K562 (cell line): ENCODE measurements around the gene SLC26A5. TPM values are rescaled to one million over a fixed set of nuclear protein-coding genes. Genes with fewer than 3 reads are reported as not detected.

ENCODE experiments used
- ATAC-seq: fragments of 200-7000 bp; cut with Tn5 transposase; 3 replicates; pipeline ENCODE4 v1.9.1; 2020; ENCODE audit warnings: moderate library complexity
- BruUV-seq: library from RNA; stranded (reverse); fragments of 400-500 nt; replicated peaks from 2 replicates; lab custom pipeline; 2021; lab: Mats Ljungman, UMichigan
- CTCF ChIA-PET: fragments of 300-600 bp; formaldehyde crosslinking; extraction: SDS; loops from one replicate; lab custom pipeline; 2021; ENCODE audit warnings: low intra/inter-chr PET ratio; lab: Yijun Ruan, JAX
- POLR2A ChIA-PET: fragments of 300-600, 350-650 bp; sonication (Branson Sonifier 250); formaldehyde crosslinking; extraction: SDS; loops from one replicate; lab custom pipeline; 2021; ENCODE audit warnings: antibody characterized with exemption, inconsistent platforms; lab: Yijun Ruan, JAX
- DNase-seq, 4 experiments: peaks; one replicate each; pipeline versions ENCODE4 v3.0.0 to v3.0.0-alpha.2; 2011 to 2018; ENCODE audit warnings: low spot score in 3 of 4, mixed read lengths in 3 of 4; ENCODE audit errors: extremely low read depth in 1 of 4
- FAIRE-seq: peaks from 2 replicates; lab custom pipeline; 2011; peaks lifted over from hg19 to GRCh38; lab: Jason Lieb, UNC
- H2AFZ ChIP-seq: 2 replicates; pipeline ENCODE4 v1.6.0; 2011; ENCODE audit warnings: low read depth, low read length, control low read depth, inconsistent platforms
- H3K27ac ChIP-seq: fragments of 200-600 bp; 3 replicates; pipeline ENCODE4 v1.8.0; 2011; ENCODE audit warnings: low read depth, mild to moderate bottlenecking, control low read depth, inconsistent platforms, low read length, moderate library complexity, mixed read lengths; ENCODE audit errors: extremely low read depth
- H3K27me3 ChIP-seq, 2 experiments: fragments of 300-600 bp in 1 of 2; 2 replicates in 1 of 2; 3 replicates in 1 of 2; pipeline versions ENCODE4 v1.6.0 to v1.8.0; 2011; ENCODE audit warnings: inconsistent platforms in 2 of 2, low read length in 2 of 2, mild to moderate bottlenecking in 1 of 2, mixed read lengths in 1 of 2, moderate library complexity in 1 of 2; ENCODE audit not compliant: control insufficient read depth in 2 of 2, insufficient read depth in 2 of 2
- H3K36me3 ChIP-seq: fragments of 300-600 bp; 3 replicates; pipeline ENCODE4 v1.8.0; 2011; ENCODE audit warnings: mild to moderate bottlenecking, low read length, inconsistent platforms; ENCODE audit not compliant: control insufficient read depth, insufficient read depth
- H3K4me1 ChIP-seq, 2 experiments: fragments of 200-600 bp in 1 of 2; replicated peaks in 1 of 2; 2 replicates in 1 of 2; 3 replicates in 1 of 2; pipeline versions ENCODE4 v1.5.1 to v1.8.0; 2011; ENCODE audit warnings: inconsistent platforms in 2 of 2, low read length in 2 of 2, mild to moderate bottlenecking in 1 of 2, mixed read lengths in 1 of 2, moderate library complexity in 1 of 2; ENCODE audit not compliant: control insufficient read depth in 2 of 2, insufficient read depth in 2 of 2
- H3K4me2 ChIP-seq: 2 replicates; pipeline ENCODE4 v1.6.1; 2011; ENCODE audit warnings: low read length, control low read depth, inconsistent platforms, mixed read lengths; ENCODE audit not compliant: insufficient read depth
- H3K4me3 ChIP-seq: fragments of 200-600 bp; sonication (generic), shearing (Covaris generic); 2 replicates; pipeline ENCODE4 v1.5.1; 2016; ENCODE audit warnings: control low read depth, inconsistent platforms
- H3K79me2 ChIP-seq: fragments of 200-600 bp; 3 replicates; pipeline ENCODE4 v1.8.0; 2011; ENCODE audit warnings: low read length, inconsistent platforms; ENCODE audit not compliant: control insufficient read depth, insufficient read depth
- H3K9ac ChIP-seq, 2 experiments: 2 replicates each; pipeline versions ENCODE4 v1.6.0 to v1.6.1; 2011; ENCODE audit warnings: low read depth in 2 of 2, low read length in 2 of 2, control low read depth in 1 of 2, inconsistent platforms in 1 of 2, mild to moderate bottlenecking in 1 of 2, mixed read lengths in 1 of 2; ENCODE audit not compliant: insufficient read depth in 1 of 2
- H3K9me1 ChIP-seq: one replicate; pipeline ENCODE4 v1.6.0; 2011; ENCODE audit warnings: inconsistent platforms, mild to moderate bottlenecking, low read length, moderate library complexity; ENCODE audit not compliant: control insufficient read depth, insufficient read depth
- H3K9me3 ChIP-seq: replicated peaks from 2 replicates; pipeline ENCODE4 v1.5.1; 2011; ENCODE audit warnings: low read depth, low read length, inconsistent platforms; ENCODE audit not compliant: control insufficient read depth, insufficient read depth
- H4K20me1 ChIP-seq: replicated peaks from 2 replicates; pipeline ENCODE4 v1.6.1; 2011; ENCODE audit warnings: low read length, inconsistent platforms, mixed read lengths; ENCODE audit not compliant: control insufficient read depth, insufficient read depth
- ARID3B ChIP-seq: fragments of 250-450 bp; sonication (Bioruptor Pico); IDR thresholded peaks from 2 replicates; pipeline ENCODE4 v1.4.0; 2020; ENCODE audit warnings: borderline replicate concordance
- CSDE1 ChIP-seq, 2 experiments: fragments of 450-650 bp; IDR thresholded peaks; 2 replicates each; pipeline ENCODE4 v1.6.1; 2016; ENCODE audit warnings: mild to moderate bottlenecking in 1 of 2
- FOS ChIP-seq: IDR thresholded peaks from 3 replicates; pipeline ENCODE4 v1.6.1; 2011; ENCODE audit not compliant: insufficient read length; ENCODE audit errors: extremely low read depth
- KDM5B ChIP-seq: fragments of 200-600 bp; sonication (generic); IDR thresholded peaks from 2 replicates; pipeline ENCODE4 v1.6.1; 2012; ENCODE audit warnings: low read depth, mild to moderate bottlenecking, moderate library complexity, low read length, control low read depth, inconsistent platforms; ENCODE audit not compliant: insufficient replicate concordance
- MITF ChIP-seq: IDR thresholded peaks from 2 replicates; pipeline ENCODE4 v1.6.1; 2014; ENCODE audit warnings: antibody characterized with exemption
- NR1H2 ChIP-seq: sonication (generic); formaldehyde crosslinking; IDR thresholded peaks from 2 replicates; pipeline ENCODE4 v1.4.0; 2020; ENCODE audit warnings: mild to moderate bottlenecking, missing genetic modification reagents
- SMARCA4 ChIP-seq: fragments of 450-650 bp; IDR thresholded peaks from 2 replicates; pipeline ENCODE4 v1.6.1; 2016
- XRCC4 ChIP-seq: IDR thresholded peaks from one replicate; pipeline ENCODE4 v1.6.1; 2011; ENCODE audit not compliant: insufficient read depth, insufficient read length; ENCODE audit errors: extremely low read depth
- ZNF449 ChIP-seq: fragments of 250-450 bp; sonication (Bioruptor Pico); IDR thresholded peaks from 2 replicates; pipeline ENCODE4 v1.8.0; 2022; ENCODE audit warnings: moderate library complexity, mild to moderate bottlenecking, inconsistent platforms
- ZNF785 ChIP-seq: fragments of 250-450 bp; sonication (Bioruptor Pico); IDR thresholded peaks from 2 replicates; pipeline ENCODE4 v1.4.0; 2020; ENCODE audit warnings: mild to moderate bottlenecking
- WGBS: fragments of 100-300 bp; shearing (Covaris generic); methylation state at CpG from one replicate; pipeline ENCODE4 v1.1.6; 2016; ENCODE audit warnings: low coverage, mixed read lengths; ENCODE audit not compliant: insufficient coverage; ENCODE audit errors: missing lambda C conversion rate; 5-methylcytosine and 5-hydroxymethylcytosine counted together
- in situ Hi-C: fragments of 300-500 bp; cut with MboI; formaldehyde crosslinking; loops from 4 replicates; pipeline ENCODE4 v1.15.0; 2018; ENCODE audit warnings: inconsistent platforms, mixed read lengths
- intact Hi-C: fragments of 100-400 bp; cut with micrococcal nuclease; formaldehyde crosslinking; loops from 2 replicates; pipeline ENCODE4 v1.14.2; 2022
- polyA plus RNA-seq, 8 experiments: library from polyadenylated mRNA; depleted of rRNA in 4 of 8; stranded (reverse) in 5 of 8; unstranded in 3 of 8; fragments of >200 nt; fragmentation: Nextera tagmentation in 2 of 8; fragmentation: Illumina TruSeq in 1 of 8; extraction: Ambion mirVana in 2 of 8; extraction: Trizol in 1 of 8; gene quantifications; 2 replicates each; pipeline versions ENCODE4 v1.2.1 to v1.2.3, GENCODE V29; 2011 to 2014; ENCODE audit warnings: inconsistent platforms in 1 of 8, missing spikeins in 1 of 8
- total RNA-seq, 7 experiments: library from RNA; depleted of rRNA in 6 of 7; stranded (reverse); fragments of >200 nt in 6 of 7; fragmentation: Illumina TruSeq in 2 of 7; extraction: Trizol in 2 of 7; gene quantifications; 2 replicates each; pipeline versions ENCODE4 v1.2.1 to v1.2.3, GENCODE V29; 2011 to 2021; ENCODE audit warnings: low replicate concordance in 1 of 7
- TF ChIP-seq, protein P1 (sequence below): fragments of 450-650 bp; IDR thresholded peaks from 2 replicates; pipeline ENCODE4 v1.6.1; 2016
- TF ChIP-seq, protein P2 (sequence below): fragments of 250-450 bp; sonication (Bioruptor Pico); IDR thresholded peaks from 2 replicates; pipeline ENCODE4 v1.5.0; 2020; ENCODE audit warnings: mild to moderate bottlenecking

The SLC26A5 gene
- total and polyA plus RNA-seq, 9 of the 15 experiments (the other 6 are each of a cell fraction or from before 2014, with no cell fraction given) = not detected

DNA sequence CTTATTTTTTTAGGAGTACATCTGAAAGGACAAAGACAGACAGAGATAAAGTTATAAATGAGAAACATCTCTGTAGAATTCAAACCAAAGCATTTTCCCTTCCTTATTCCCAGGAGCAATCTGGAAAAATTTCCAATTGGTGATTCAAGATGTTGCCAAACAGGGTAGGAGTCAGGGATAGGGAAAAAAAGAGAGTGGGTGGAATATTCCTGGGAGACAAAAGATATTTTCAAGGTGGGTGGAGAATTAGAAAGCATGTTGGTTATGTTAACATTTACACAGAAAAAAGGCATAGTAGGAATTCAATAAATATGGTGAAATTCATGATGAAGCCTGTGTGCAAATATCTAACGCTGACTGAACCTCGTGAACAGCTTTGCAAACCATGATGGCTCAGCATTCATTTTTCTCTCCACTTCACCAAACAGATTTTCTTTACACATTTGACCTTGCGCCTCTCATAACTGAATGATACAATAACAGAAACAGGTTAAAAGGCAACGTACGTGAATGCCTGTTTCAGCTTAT is 25.1 kb downstream of the SLC26A5 start (continued):
- TF ChIP-seq ARID3B (CRISPR knock-in tag) (no peak), ZNF785 (CRISPR knock-in tag) (no peak), MITF (no peak), XRCC4 (no peak), SMARCA4 (no peak)
- TF ChIP-seq, all 486 proteins: peak for 0

DNA sequence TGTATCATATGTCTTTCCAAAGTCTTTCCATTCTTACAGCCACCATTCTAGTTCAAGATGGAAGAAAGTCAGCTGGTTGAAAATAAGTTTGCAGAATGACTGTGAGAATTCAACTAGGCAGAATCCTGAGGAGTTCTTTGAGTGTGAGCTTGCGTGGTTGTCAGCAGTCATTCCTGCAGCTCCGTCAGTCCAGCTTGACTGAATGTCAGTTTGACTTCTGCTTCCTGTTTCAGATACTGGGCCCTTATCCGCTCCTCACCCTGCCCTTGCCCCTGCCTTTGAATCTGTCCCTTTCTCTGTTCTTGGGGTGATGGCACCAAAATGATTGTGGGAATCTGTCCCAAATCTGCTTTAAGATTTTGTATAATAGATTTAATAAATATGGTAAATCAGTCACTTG is 27.8 kb downstream of the SLC26A5 start:
- H4K20me1 ChIP-seq = no peaks in the 10 kb centered on the region
- ATAC-seq (no peak), FAIRE-seq (no peak), DNase-seq (no peak)
- no peak overlapping the region for H3K27ac ChIP-seq
- POLR2A ChIA-PET = interaction anchor here (0.8 kb wide), 1 partner anchor 27 kb away, joined by 3 read pairs; no protein-coding TSS in a partner anchor
- CTCF ChIA-PET = no interaction called here
- intact Hi-C loops = no loop called here
- no peaks in the 10 kb centered on the region for H3K79me2 ChIP-seq
- H3K9ac ChIP-seq = no peak overlapping the region
- 0 out of 2 replicates have a peak, but pooled peaks cover 3% of the 10 kb centered on the region for H3K9me3 ChIP-seq
- in situ Hi-C loops = no loop called here
- no peak overlapping the region for H3K4me2 ChIP-seq
- TF ChIP-seq ZNF449 (CRISPR knock-in tag) (no peak), CSDE1 (IDR thresholded peaks at IDR 0.05) (no peak), FOS (no peak), NR1H2 (CRISPR knock-in tag) (no peak), KDM5B (no peak)
- TF ChIP-seq, protein P1, sequence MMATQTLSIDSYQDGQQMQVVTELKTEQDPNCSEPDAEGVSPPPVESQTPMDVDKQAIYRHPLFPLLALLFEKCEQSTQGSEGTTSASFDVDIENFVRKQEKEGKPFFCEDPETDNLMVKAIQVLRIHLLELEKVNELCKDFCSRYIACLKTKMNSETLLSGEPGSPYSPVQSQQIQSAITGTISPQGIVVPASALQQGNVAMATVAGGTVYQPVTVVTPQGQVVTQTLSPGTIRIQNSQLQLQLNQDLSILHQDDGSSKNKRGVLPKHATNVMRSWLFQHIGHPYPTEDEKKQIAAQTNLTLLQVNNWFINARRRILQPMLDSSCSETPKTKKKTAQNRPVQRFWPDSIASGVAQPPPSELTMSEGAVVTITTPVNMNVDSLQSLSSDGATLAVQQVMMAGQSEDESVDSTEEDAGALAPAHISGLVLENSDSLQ = 0 out of 2 replicates have a peak, but pooled peaks have one; percentile 10
- TF ChIP-seq, protein P2, sequence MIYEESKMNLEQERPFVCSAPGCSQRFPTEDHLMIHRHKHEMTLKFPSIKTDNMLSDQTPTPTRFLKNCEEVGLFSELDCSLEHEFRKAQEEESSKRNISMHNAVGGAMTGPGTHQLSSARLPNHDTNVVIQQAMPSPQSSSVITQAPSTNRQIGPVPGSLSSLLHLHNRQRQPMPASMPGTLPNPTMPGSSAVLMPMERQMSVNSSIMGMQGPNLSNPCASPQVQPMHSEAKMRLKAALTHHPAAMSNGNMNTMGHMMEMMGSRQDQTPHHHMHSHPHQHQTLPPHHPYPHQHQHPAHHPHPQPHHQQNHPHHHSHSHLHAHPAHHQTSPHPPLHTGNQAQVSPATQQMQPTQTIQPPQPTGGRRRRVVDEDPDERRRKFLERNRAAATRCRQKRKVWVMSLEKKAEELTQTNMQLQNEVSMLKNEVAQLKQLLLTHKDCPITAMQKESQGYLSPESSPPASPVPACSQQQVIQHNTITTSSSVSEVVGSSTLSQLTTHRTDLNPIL (CRISPR knock-in tag) = no peak
- no peak overlapping the region for H3K4me3 ChIP-seq
- H3K4me1 ChIP-seq = no peaks in the 10 kb centered on the region; a peak in 1 of 5 replicates
- no peaks in the 10 kb centered on the region for H3K36me3 ChIP-seq
- H2AFZ ChIP-seq = peak overlapping the region; percentile 56
- BruUV-seq = no TSS peak
- no peaks in the 10 kb centered on the region for H3K9me1 ChIP-seq
- 24% methylated on average over 3 of the region's 3 CpGs for WGBS
- no peaks in the 10 kb centered on the region for H3K27me3 ChIP-seq
